H9 (cell line): ENCODE data around the gene TRIM40. TPM values are rescaled to one million over a fixed set of nuclear protein-coding genes. Genes with fewer than 3 reads are reported as not detected.

ENCODE experiments used
- DNase-seq: peaks from one replicate; pipeline ENCODE4 v3.0.0-alpha.2; 2017
- H2AFZ ChIP-seq: one replicate; pipeline ENCODE4 v1.6.1; 2013; ENCODE audit warnings: mild to moderate bottlenecking, low read length, control low read depth, moderate library complexity
- H2AK5ac ChIP-seq: 2 replicates; pipeline ENCODE4 v1.6.1; 2013; ENCODE audit warnings: low read length, control low read depth, mixed read lengths; ENCODE audit not compliant: insufficient read length
- H2BK120ac ChIP-seq: one replicate; pipeline ENCODE4 v1.6.1; 2013; ENCODE audit warnings: low read depth, mild to moderate bottlenecking, low read length, control low read depth, inconsistent platforms; ENCODE audit not compliant: poor library complexity, severe bottlenecking
- H2BK12ac ChIP-seq: 2 replicates; pipeline ENCODE4 v1.6.1; 2013; ENCODE audit warnings: low read length, control low read depth, mixed read lengths, low read depth; ENCODE audit not compliant: insufficient read length
- H2BK15ac ChIP-seq: 2 replicates; pipeline ENCODE4 v1.6.1; 2013; ENCODE audit warnings: low read depth, low read length, control low read depth
- H2BK20ac ChIP-seq: one replicate; pipeline ENCODE4 v1.6.1; 2013; ENCODE audit warnings: low read depth, mild to moderate bottlenecking, low read length, control low read depth, inconsistent platforms; ENCODE audit not compliant: poor library complexity, severe bottlenecking
- H2BK5ac ChIP-seq: 2 replicates; pipeline ENCODE4 v1.6.1; 2013; ENCODE audit warnings: low read length, control low read depth, mixed read lengths; ENCODE audit not compliant: insufficient read length
- H3K14ac ChIP-seq: 2 replicates; pipeline ENCODE4 v1.6.1; 2013; ENCODE audit warnings: low read length, control low read depth; ENCODE audit not compliant: insufficient read depth
- H3K18ac ChIP-seq: 2 replicates; pipeline ENCODE4 v1.6.1; 2013; ENCODE audit warnings: low read depth, mild to moderate bottlenecking, mixed read lengths, low read length, control low read depth; ENCODE audit not compliant: insufficient read length
- H3K23ac ChIP-seq: 2 replicates; pipeline ENCODE4 v1.6.1; 2013; ENCODE audit warnings: low read length, control low read depth, mixed read lengths, low read depth; ENCODE audit not compliant: insufficient read length
- H3K23me2 ChIP-seq: 2 replicates; pipeline ENCODE4 v1.6.1; 2013; ENCODE audit warnings: low read depth, mild to moderate bottlenecking, mixed read lengths, low read length, control low read depth; ENCODE audit not compliant: insufficient read length, poor library complexity, severe bottlenecking
- H3K27ac ChIP-seq: 2 replicates; pipeline ENCODE4 v1.5.1; 2013; ENCODE audit warnings: low read length, control low read depth, mixed read lengths, low read depth; ENCODE audit not compliant: insufficient read length
- H3K27me3 ChIP-seq: 2 replicates; pipeline ENCODE4 v1.6.1; 2013; ENCODE audit warnings: low read length, control low read depth, inconsistent platforms; ENCODE audit not compliant: insufficient read depth
- H3K4ac ChIP-seq: 2 replicates; pipeline ENCODE4 v1.6.1; 2013; ENCODE audit warnings: low read depth, mild to moderate bottlenecking, control low read depth, inconsistent platforms, low read length, moderate library complexity
- H3K4me1 ChIP-seq: 2 replicates; pipeline ENCODE4 v1.6.1; 2013; ENCODE audit warnings: low read length, control low read depth, inconsistent platforms; ENCODE audit not compliant: insufficient read depth
- H3K4me2 ChIP-seq: 2 replicates; pipeline ENCODE4 v1.6.1; 2013; ENCODE audit warnings: low read length, control low read depth, mixed read lengths; ENCODE audit not compliant: insufficient read length, insufficient read depth
- H3K56ac ChIP-seq: 2 replicates; pipeline ENCODE4 v1.6.1; 2013; ENCODE audit warnings: low read depth, mild to moderate bottlenecking, mixed read lengths, low read length, control low read depth; ENCODE audit not compliant: insufficient read length
- H3K79me1 ChIP-seq: 2 replicates; pipeline ENCODE4 v1.6.1; 2013; ENCODE audit warnings: low read depth, mild to moderate bottlenecking, moderate library complexity, low read length, control low read depth, inconsistent platforms; ENCODE audit not compliant: insufficient read depth, poor library complexity, severe bottlenecking
- H3K79me2 ChIP-seq: 2 replicates; pipeline ENCODE4 v1.6.1; 2013; ENCODE audit warnings: low read length, control low read depth, inconsistent platforms; ENCODE audit not compliant: insufficient read depth
- H3K9ac ChIP-seq: 2 replicates; pipeline ENCODE4 v1.6.1; 2013; ENCODE audit warnings: low read length, control low read depth, mixed read lengths; ENCODE audit not compliant: insufficient read length; ENCODE audit errors: extremely low read depth
- H3K9me3 ChIP-seq: one replicate; pipeline ENCODE4 v1.6.1; 2013; ENCODE audit warnings: low read depth, low read length, inconsistent platforms; ENCODE audit not compliant: control insufficient read depth
- H3T11ph ChIP-seq: one replicate; pipeline ENCODE4 v1.6.1; 2013; ENCODE audit warnings: mild to moderate bottlenecking, low read length, control low read depth, inconsistent platforms
- H4K20me1 ChIP-seq: one replicate; pipeline ENCODE4 v1.6.1; 2013; ENCODE audit not compliant: control insufficient read depth, insufficient read length, insufficient read depth
- H4K5ac ChIP-seq: 2 replicates; pipeline ENCODE4 v1.6.1; 2013; ENCODE audit warnings: low read depth, mild to moderate bottlenecking, mixed read lengths, low read length, control low read depth; ENCODE audit not compliant: insufficient read length
- H4K8ac ChIP-seq: replicated peaks from 2 replicates; pipeline ENCODE4 v1.6.1; 2013; ENCODE audit warnings: low read length, control low read depth, mixed read lengths, low read depth; ENCODE audit not compliant: insufficient read length
- H4K91ac ChIP-seq: 2 replicates; pipeline ENCODE4 v1.6.1; 2013; ENCODE audit warnings: low read depth, mild to moderate bottlenecking, moderate library complexity, mixed read lengths, low read length, control low read depth; ENCODE audit not compliant: insufficient read length
- H3K27ac Mint-ChIP-seq, 3 experiments: 2 replicates in 2 of 3; 3 replicates in 1 of 3; pipeline ENCODE4 v1.8.0; 2020 to 2021; ENCODE audit warnings: mixed read lengths in 3 of 3, mild to moderate bottlenecking in 1 of 3, moderate library complexity in 1 of 3
- H3K27me3 Mint-ChIP-seq: 2 replicates; pipeline ENCODE4 v1.8.0; 2021; ENCODE audit warnings: low read depth, mild to moderate bottlenecking, moderate library complexity, mixed read lengths
- H3K36me3 Mint-ChIP-seq, 3 experiments: 2 replicates in 2 of 3; 3 replicates in 1 of 3; pipeline ENCODE4 v1.8.0; 2020 to 2021; ENCODE audit warnings: low read depth in 3 of 3, mixed read lengths in 3 of 3; ENCODE audit not compliant: insufficient read depth in 1 of 3
- H3K4me1 Mint-ChIP-seq, 2 experiments: 2 replicates each; pipeline ENCODE4 v1.8.0; 2020; ENCODE audit warnings: mixed read lengths in 2 of 2
- H3K4me3 Mint-ChIP-seq, 2 experiments: 2 replicates in 1 of 2; 3 replicates in 1 of 2; pipeline ENCODE4 v1.8.0; 2020 to 2021; ENCODE audit warnings: mild to moderate bottlenecking in 2 of 2, mixed read lengths in 2 of 2, moderate library complexity in 1 of 2
- H3K9me3 Mint-ChIP-seq, 2 experiments: 2 replicates in 1 of 2; 3 replicates in 1 of 2; pipeline ENCODE4 v1.8.0; 2020; ENCODE audit warnings: mild to moderate bottlenecking in 2 of 2, mixed read lengths in 2 of 2, moderate library complexity in 1 of 2
- CTCF ChIP-seq: fragments of 200-600 bp; sonication (generic); conservative IDR thresholded peaks from 3 replicates; pipeline ENCODE4 v1.8.0; 2021; ENCODE audit warnings: antibody characterized with exemption, mild to moderate bottlenecking
- WGBS: extraction: QIAGEN DNeasy Blood & Tissue Kit; methylation state at CpG from one replicate; pipeline ENCODE4 v1.1.7; 2013; ENCODE audit warnings: missing lambda C conversion rate, low lambda C conversion rate, mixed read lengths; ENCODE audit not compliant: insufficient read length; ENCODE audit errors: extremely low coverage; 5-methylcytosine and 5-hydroxymethylcytosine counted together
- total RNA-seq: library from RNA; stranded (reverse); gene quantifications from 2 replicates; pipeline ENCODE4 v1.2.1, GENCODE V29; 2021

Gene TRIM40
- total RNA-seq, 1 experiment from 2014 or later, result not detected

GRCh38 chr6:30100154-30100553 is 35.8 kb upstream of the TRIM40 start:
- H3K4me3 Mint-ChIP-seq, result peak overlapping the region; percentile 40 to 75
- peaks cover 97% of the 10 kb centered on the region for H3K27me3 Mint-ChIP-seq

More at GRCh38 chr6:30100154-30100553, 35.8 kb upstream of the TRIM40 start:
- Histone ChIP-seq H3K79me2 (no peaks in the 10 kb centered on the region), H3T11ph (no peak overlapping the region), H4K20me1 (no peaks in the 10 kb centered on the region), H3K18ac (no peak overlapping the region), H4K8ac (no peak overlapping the region), H2BK5ac (no peak overlapping the region), H3K79me1 (no peaks in the 10 kb centered on the region), H3K9ac (no peak overlapping the region), H3K9me3 (no peaks in the 10 kb centered on the region), H2BK12ac (no peak overlapping the region), H3K4ac (no peak overlapping the region), H4K91ac (no peak overlapping the region), H3K27ac (no peak overlapping the region), H2AFZ (no peak overlapping the region), H3K4me1 (peaks cover 5% of the 10 kb centered on the region; the same call in 1 of the 2 replicates), H2AK5ac (no peak overlapping the region), H3K23ac (no peak overlapping the region), H3K14ac (no peak overlapping the region), H2BK20ac (no peak overlapping the region), H4K5ac (no peak overlapping the region), H3K27me3 (peaks cover 36% of the 10 kb centered on the region; the same call in 1 of the 2 replicates), H2BK15ac (no peak overlapping the region), H2BK120ac (no peak overlapping the region), H3K23me2 (peaks cover 22% of the 10 kb centered on the region), H3K4me2 (peak overlapping the region; percentile 95), H3K56ac (no peak overlapping the region)
- Mint-ChIP-seq H3K27ac (no peak overlapping the region), H3K4me1 (peaks cover 37 to 39% of the 10 kb centered on the region in 2 experiments), H3K9me3 (peaks cover 0 to 5% of the 10 kb centered on the region in 2 experiments; a peak in 3 of 5 replicates), H3K36me3 (peaks cover 0 to 2% (median 0%) of the 10 kb centered on the region in 3 experiments; a peak in 1 of 7 replicates)
- WGBS, result no CpG with 5 or more reads among the region's 8 CpGs
- no peak for TF ChIP-seq CTCF
- DNase-seq, result no peak
